Activated CD4-positive, alpha-beta T cell treated with anti-CD3 and anti-CD28 coated beads for 4 hours (primary cell): Measurements from ENCODE around the gene SZT2.
"Not testable (repeated sequence)": the region's sequence is repeated elsewhere in the genome, so short reads cannot be mapped to it uniquely, and the experiment has no call there.

Experiments used
- DNase-seq, 2 donors: peaks; one replicate each; pipeline ENCODE4 v3.0.0-alpha.2; 2020

Gene SZT2

GRCh38 chr1:43392702-43393101 is 3.0 kb downstream of the SZT2 start:
- DNase-seq, result no peak

- DNase-seq, result no peak
Measured at GRCh38 chr1:43395523-43395922, 5.8 kb downstream of the SZT2 start.

GRCh38 chr1:43396059-43396458 is 6.4 kb downstream of the SZT2 start:
- no peak for DNase-seq

GRCh38 chr1:43398227-43398626 is 8.5 kb downstream of the SZT2 start:
- no peak for DNase-seq

GRCh38 chr1:43400441-43400840 is 10.7 kb downstream of the SZT2 start:
- not testable (repeated sequence) for DNase-seq

GRCh38 chr1:43402089-43402865 is 12.6 kb downstream of the SZT2 start:
- DNase-seq, result no peak

GRCh38 chr1:43404353-43404752 is 14.7 kb downstream of the SZT2 start:
- no peak for DNase-seq

- DNase-seq, result no peak
Measured at GRCh38 chr1:43405219-43405875, 15.6 kb downstream of the SZT2 start.

GRCh38 chr1:43405876-43406234 is 16.2 kb downstream of the SZT2 start:
- no peak for DNase-seq

- no peak for DNase-seq
Measured at GRCh38 chr1:43410571-43410970, 20.9 kb downstream of the SZT2 start.

GRCh38 chr1:43413426-43413825 is 23.7 kb downstream of the SZT2 start:
- not testable (repeated sequence) for DNase-seq

GRCh38 chr1:43414634-43415223 is 25.0 kb downstream of the SZT2 start:
- DNase-seq, result peak; percentile 62 to 69

- DNase-seq, result no peak
Measured at GRCh38 chr1:43415901-43416300, 26.2 kb downstream of the SZT2 start.

- DNase-seq, result no peak
Measured at GRCh38 chr1:43418858-43419257, 29.2 kb downstream of the SZT2 start.

- DNase-seq, result no peak
Measured at GRCh38 chr1:43419627-43420425, 30.1 kb downstream of the SZT2 start.

GRCh38 chr1:43420874-43421273 is 31.2 kb downstream of the SZT2 start:
- no peak for DNase-seq

- no peak for DNase-seq
Measured at GRCh38 chr1:43421396-43421795, 31.7 kb downstream of the SZT2 start.

- no peak for DNase-seq
Measured at GRCh38 chr1:43421976-43422750, 32.5 kb downstream of the SZT2 start.

GRCh38 chr1:43422995-43423671 is 33.4 kb downstream of the SZT2 start:
- DNase-seq, result no peak

GRCh38 chr1:43423672-43424550 is 34.2 kb downstream of the SZT2 start:
- DNase-seq, result no peak

GRCh38 chr1:43425045-43425444 is 35.3 kb downstream of the SZT2 start:
- DNase-seq, result no peak
